PC-3 (cell line): Measurements from ENCODE around the gene HENMT1.

ENCODE experiments used
- CTCF ChIP-seq: fragments of 300-600 bp; sonication (generic); conservative IDR thresholded peaks from 2 replicates; pipeline ENCODE4 v1.5.1; 2017; ENCODE audit warnings: antibody characterized with exemption, low read depth, mild to moderate bottlenecking, low read length
- EZH2 ChIP-seq: fragments of 300-600 bp; sonication (generic); IDR thresholded peaks from one replicate; pipeline ENCODE4 v1.6.1; 2017; ENCODE audit warnings: antibody characterized with exemption, mild to moderate bottlenecking, low read length; ENCODE audit not compliant: unreplicated experiment

GRCh38 chr1:108600504-108600903 lies 60.4 kb downstream of the HENMT1 start:
- TF ChIP-seq CTCF (no peak), EZH2 (no peak)
